GM12875 (cell line): ENCODE results near the gene NHS.

ENCODE experiments used
- H3K4me3 ChIP-seq: one replicate; pipeline ENCODE4 v1.5.1; 2011; ENCODE audit warnings: low read depth, low read length, control low read depth
- CTCF ChIP-seq: IDR thresholded peaks from 2 replicates; pipeline ENCODE4 v1.5.1; 2011; ENCODE audit warnings: low read depth, mild to moderate bottlenecking, control low read depth, inconsistent platforms, low read length, moderate library complexity, borderline replicate concordance; ENCODE audit not compliant: insufficient read depth

NHS gene

GRCh38 chrX:17697191-17697590 lies 322.2 kb downstream of the NHS start:
- no peak overlapping the region for H3K4me3 ChIP-seq
- no peak for TF ChIP-seq CTCF

GRCh38 chrX:17700976-17701375 lies 326.0 kb downstream of the NHS start:
- no peak overlapping the region for H3K4me3 ChIP-seq
- no peak for TF ChIP-seq CTCF

GRCh38 chrX:17703201-17703600 lies 328.2 kb downstream of the NHS start:
- no peak overlapping the region for H3K4me3 ChIP-seq
- TF ChIP-seq CTCF = no peak

- H3K4me3 ChIP-seq = no peak overlapping the region
- no peak for TF ChIP-seq CTCF
Measured at GRCh38 chrX:17705211-17705610, 330.2 kb downstream of the NHS start.

GRCh38 chrX:17706676-17707075 lies 331.7 kb downstream of the NHS start:
- TF ChIP-seq CTCF = no peak
- H3K4me3 ChIP-seq = no peak overlapping the region

GRCh38 chrX:17707731-17708130 lies 332.7 kb downstream of the NHS start:
- TF ChIP-seq CTCF = no peak
- H3K4me3 ChIP-seq = no peak overlapping the region

- no peak overlapping the region for H3K4me3 ChIP-seq
- no peak for TF ChIP-seq CTCF
Measured at GRCh38 chrX:17710871-17711301, 335.9 kb downstream of the NHS start.
